Loucy (cell line): ENCODE measurements around the gene AP1G2.

Experiments used
- EZH2phosphoT487 ChIP-seq: fragments of 200-600 bp; IDR thresholded peaks from 2 replicates; pipeline ENCODE4 v1.6.1; 2018; ENCODE audit warnings: antibody characterized with exemption, mild to moderate bottlenecking, moderate library complexity, borderline replicate concordance
- TF ChIP-seq, protein P1 (sequence below): fragments of 200-600 bp; sonication (generic); conservative IDR thresholded peaks from 2 replicates; pipeline ENCODE4 v1.5.1; 2014; ENCODE audit warnings: mild to moderate bottlenecking, antibody characterized with exemption, low read length

DNA sequence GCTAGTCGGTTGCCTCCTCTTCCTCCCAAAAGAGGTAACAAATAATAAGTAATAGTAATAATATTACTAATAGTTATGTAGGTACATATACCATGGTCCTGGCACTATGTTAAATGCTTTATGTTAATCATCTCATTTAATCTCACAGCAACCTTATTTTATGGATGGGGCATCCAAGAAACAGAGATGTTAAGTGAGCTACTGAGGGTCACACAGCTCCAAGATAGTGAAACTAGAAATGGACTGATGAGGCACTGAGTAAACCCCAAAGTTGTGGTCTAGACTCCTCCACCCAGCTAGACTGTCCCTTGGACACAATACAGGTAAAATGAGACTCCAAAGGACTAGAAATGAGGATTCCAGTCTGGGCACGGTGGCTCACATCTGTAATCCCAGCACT, 31.1 kb downstream of the AP1G2 start:
- TF ChIP-seq, protein P1, sequence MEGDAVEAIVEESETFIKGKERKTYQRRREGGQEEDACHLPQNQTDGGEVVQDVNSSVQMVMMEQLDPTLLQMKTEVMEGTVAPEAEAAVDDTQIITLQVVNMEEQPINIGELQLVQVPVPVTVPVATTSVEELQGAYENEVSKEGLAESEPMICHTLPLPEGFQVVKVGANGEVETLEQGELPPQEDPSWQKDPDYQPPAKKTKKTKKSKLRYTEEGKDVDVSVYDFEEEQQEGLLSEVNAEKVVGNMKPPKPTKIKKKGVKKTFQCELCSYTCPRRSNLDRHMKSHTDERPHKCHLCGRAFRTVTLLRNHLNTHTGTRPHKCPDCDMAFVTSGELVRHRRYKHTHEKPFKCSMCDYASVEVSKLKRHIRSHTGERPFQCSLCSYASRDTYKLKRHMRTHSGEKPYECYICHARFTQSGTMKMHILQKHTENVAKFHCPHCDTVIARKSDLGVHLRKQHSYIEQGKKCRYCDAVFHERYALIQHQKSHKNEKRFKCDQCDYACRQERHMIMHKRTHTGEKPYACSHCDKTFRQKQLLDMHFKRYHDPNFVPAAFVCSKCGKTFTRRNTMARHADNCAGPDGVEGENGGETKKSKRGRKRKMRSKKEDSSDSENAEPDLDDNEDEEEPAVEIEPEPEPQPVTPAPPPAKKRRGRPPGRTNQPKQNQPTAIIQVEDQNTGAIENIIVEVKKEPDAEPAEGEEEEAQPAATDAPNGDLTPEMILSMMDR, result no peak
- TF ChIP-seq EZH2phosphoT487, result no peak
